BE2C (cell line): ENCODE measurements around the gene ASTE1. TPM values are rescaled to one million over a fixed set of nuclear protein-coding genes. Genes with fewer than 3 reads are reported as not detected.

Experiments
- DNase-seq: peaks from one replicate; pipeline ENCODE4 v3.0.0-alpha.2; 2020
- H3K27me3 ChIP-seq: fragments of 250-450 bp; sonication (Bioruptor Pico); 2 replicates; pipeline ENCODE4 v1.5.1; 2020; ENCODE audit warnings: mild to moderate bottlenecking
- H3K36me3 ChIP-seq: fragments of 250-450 bp; sonication (Bioruptor Pico); 2 replicates; pipeline ENCODE4 v1.5.1; 2020; ENCODE audit warnings: mild to moderate bottlenecking
- H3K4me1 ChIP-seq: fragments of 250-450 bp; sonication (Bioruptor Pico); 2 replicates; pipeline ENCODE4 v1.5.1; 2020
- H3K4me3 ChIP-seq: 2 replicates; pipeline ENCODE4 v1.5.1; 2011; ENCODE audit warnings: low read depth, low read length
- H3K9me3 ChIP-seq: fragments of 250-450 bp; sonication (Bioruptor Pico); 2 replicates; pipeline ENCODE4 v1.5.1; 2020
- CTCF ChIP-seq: IDR thresholded peaks from 2 replicates; pipeline ENCODE4 v1.5.1; 2012; ENCODE audit warnings: mild to moderate bottlenecking, low read depth, low read length
- polyA plus RNA-seq: library from polyadenylated mRNA; unstranded; fragments of >200 nt; gene quantifications from one replicate; pipeline ENCODE4 v1.2.1, GENCODE V29; 2012; ENCODE audit warnings: low read depth, missing spikeins; ENCODE audit not compliant: insufficient read length, insufficient read depth

Gene ASTE1
- polyA plus RNA-seq: 4.7 TPM

GRCh38 chr3:131026321-131027151 is at the start of gene ASTE1, which contains the start of gene NEK11:
ASTE1 (minus strand) TSS chr3:131026825; CDS start chr3:131025306, 1,519 bp downstream.
NEK11 (plus strand) TSS chr3:131026877; CDS start chr3:131029709, 2,832 bp downstream.
- Histone ChIP-seq H3K27me3 (no peaks in the 10 kb centered on the region), H3K36me3 (no peaks in the 10 kb centered on the region), H3K4me1 (no peaks in the 10 kb centered on the region; the same call in 1 of the 2 replicates), H3K9me3 (no peaks in the 10 kb centered on the region), H3K4me3 (peak within 1 kb of the TSS; percentile 86)
- no peak for TF ChIP-seq CTCF
- DNase-seq: peak; percentile 91

- Histone ChIP-seq H3K4me1 (peaks cover 46% of the 10 kb centered on the region), H3K36me3 (no peaks in the 10 kb centered on the region), H3K4me3 (no peak overlapping the region), H3K9me3 (no peaks in the 10 kb centered on the region), H3K27me3 (no peaks in the 10 kb centered on the region)
- TF ChIP-seq CTCF: no peak
- no peak for DNase-seq
Observed at GRCh38 chr3:131075632-131076328, 49.2 kb upstream of the ASTE1 start.

- H3K36me3 ChIP-seq: no peaks in the 10 kb centered on the region
- no peak for TF ChIP-seq CTCF
- peak; percentile 44 for DNase-seq
- H3K4me1 ChIP-seq: peaks cover 42% of the 10 kb centered on the region
- no peaks in the 10 kb centered on the region for H3K9me3 ChIP-seq
- H3K27me3 ChIP-seq: no peaks in the 10 kb centered on the region
- H3K4me3 ChIP-seq: no peak overlapping the region
Observed at GRCh38 chr3:131072845-131073244, 46.2 kb upstream of the ASTE1 start.

GRCh38 chr3:131072099-131072559 is 45.5 kb upstream of the ASTE1 start:
- Histone ChIP-seq H3K27me3 (no peaks in the 10 kb centered on the region), H3K9me3 (no peaks in the 10 kb centered on the region), H3K36me3 (no peaks in the 10 kb centered on the region), H3K4me3 (no peak overlapping the region), H3K4me1 (peaks cover 40% of the 10 kb centered on the region)
- TF ChIP-seq CTCF: no peak
- DNase-seq: no peak

GRCh38 chr3:131067983-131068382 is 41.4 kb upstream of the ASTE1 start:
- Histone ChIP-seq H3K4me1 (peaks cover 14% of the 10 kb centered on the region), H3K9me3 (no peaks in the 10 kb centered on the region), H3K4me3 (no peak overlapping the region), H3K36me3 (no peaks in the 10 kb centered on the region), H3K27me3 (no peaks in the 10 kb centered on the region)
- no peak for TF ChIP-seq CTCF
- DNase-seq: peak; percentile 28
